GM23338 (cell line): ENCODE data around the gene RTKN. TPM values are rescaled to one million over a fixed set of nuclear protein-coding genes. Genes with fewer than 3 reads are reported as not detected.

ENCODE experiments used
- ATAC-seq: fragments of 200-7000 bp; cut with Tn5 transposase; 3 replicates; pipeline ENCODE4 v1.9.1; 2020
- DNase-seq: peaks from one replicate; pipeline ENCODE4 v3.0.0-alpha.2; 2015; ENCODE audit warnings: low spot score
- H2AFZ ChIP-seq: fragments of 200-600 bp; sonication (generic); 2 replicates; pipeline ENCODE4 v1.8.0; 2016; ENCODE audit warnings: antibody characterized with exemption, mild to moderate bottlenecking, moderate library complexity
- H3F3A ChIP-seq: fragments of 200-600 bp; sonication (generic); replicated peaks from 2 replicates; pipeline ENCODE4 v1.8.0; 2017; ENCODE audit warnings: antibody characterized with exemption, mixed run types, low read depth
- H3K27ac ChIP-seq: fragments of 200-600 bp; sonication (generic); 2 replicates; pipeline ENCODE4 v1.6.1; 2016; ENCODE audit warnings: low read depth
- H3K27me3 ChIP-seq: fragments of 200-600 bp; sonication (generic); 2 replicates; pipeline ENCODE4 v1.8.0; 2016; ENCODE audit warnings: mild to moderate bottlenecking, mixed run types, moderate library complexity; ENCODE audit not compliant: insufficient read depth
- H3K36me3 ChIP-seq: fragments of 200-600 bp; sonication (generic); 2 replicates; pipeline ENCODE4 v1.8.0; 2016; ENCODE audit warnings: mild to moderate bottlenecking; ENCODE audit not compliant: insufficient read depth
- H3K4me1 ChIP-seq: fragments of 200-600 bp; sonication (generic); 2 replicates; pipeline ENCODE4 v1.8.0; 2016; ENCODE audit warnings: mild to moderate bottlenecking, moderate library complexity; ENCODE audit not compliant: insufficient read depth
- H3K4me2 ChIP-seq: fragments of 200-600 bp; sonication (generic); 2 replicates; pipeline ENCODE4 v1.7.1; 2017; ENCODE audit warnings: mixed run types
- H3K4me3 ChIP-seq: fragments of 200-600 bp; sonication (generic); 2 replicates; pipeline ENCODE4 v1.6.1; 2016; ENCODE audit warnings: mixed run types
- H3K79me2 ChIP-seq: fragments of 200-600 bp; sonication (generic); replicated peaks from 2 replicates; pipeline ENCODE4 v1.8.0; 2017; ENCODE audit warnings: mild to moderate bottlenecking; ENCODE audit not compliant: insufficient read depth
- H3K9me2 ChIP-seq: fragments of 200-600 bp; sonication (generic); 2 replicates; pipeline ENCODE4 v1.8.0; 2017; ENCODE audit not compliant: insufficient read depth
- H4K20me1 ChIP-seq: fragments of 200-600 bp; sonication (generic); replicated peaks from 2 replicates; pipeline ENCODE4 v1.8.0; 2017; ENCODE audit warnings: mild to moderate bottlenecking; ENCODE audit not compliant: insufficient read depth
- H3K27ac Mint-ChIP-seq: 2 replicates; pipeline ENCODE4 v1.8.0; 2020; ENCODE audit warnings: inconsistent platforms, mild to moderate bottlenecking, moderate library complexity, mixed read lengths
- H3K27me3 Mint-ChIP-seq: 3 replicates; pipeline ENCODE4 v1.8.0; 2022; ENCODE audit warnings: low read depth, mild to moderate bottlenecking, moderate library complexity, mixed read lengths, inconsistent platforms; ENCODE audit not compliant: insufficient read depth, poor library complexity
- H3K36me3 Mint-ChIP-seq: 3 replicates; pipeline ENCODE4 v1.8.0; 2021; ENCODE audit warnings: low read depth, mild to moderate bottlenecking, inconsistent platforms, moderate library complexity, mixed read lengths
- H3K4me1 Mint-ChIP-seq: 3 replicates; pipeline ENCODE4 v1.8.0; 2020; ENCODE audit warnings: mild to moderate bottlenecking, inconsistent platforms, mixed read lengths
- H3K4me3 Mint-ChIP-seq: 3 replicates; pipeline ENCODE4 v1.8.0; 2021; ENCODE audit warnings: moderate library complexity, mild to moderate bottlenecking, inconsistent platforms, mixed read lengths
- H3K9me3 Mint-ChIP-seq: 3 replicates; pipeline ENCODE4 v1.8.0; 2020; ENCODE audit warnings: moderate library complexity, mild to moderate bottlenecking, inconsistent platforms, mixed read lengths
- CREB1 ChIP-seq: fragments of 250-450 bp; sonication (Bioruptor Pico); IDR thresholded peaks from 2 replicates; pipeline ENCODE4 v1.5.0; 2020; ENCODE audit warnings: low read depth, mild to moderate bottlenecking, moderate library complexity
- CTCF ChIP-seq, 2 experiments: fragments of 200-600 bp in 1 of 2; sonication (generic) in 1 of 2; conservative IDR thresholded peaks; 2 replicates each; pipeline versions ENCODE4 v1.5.1 to v1.6.1; 2016 to 2017; ENCODE audit warnings: antibody characterized with exemption in 2 of 2, low read depth in 2 of 2, mild to moderate bottlenecking in 2 of 2, moderate library complexity in 1 of 2
- JUNB ChIP-seq: IDR thresholded peaks from one replicate; pipeline ENCODE4 v1.6.1; 2016; ENCODE audit warnings: antibody characterized with exemption; ENCODE audit not compliant: unreplicated experiment
- NANOG ChIP-seq: IDR thresholded peaks from 2 replicates; pipeline ENCODE4 v1.6.1; 2016; ENCODE audit warnings: antibody characterized with exemption, borderline replicate concordance
- ZNF114 ChIP-seq: fragments of 250-450 bp; sonication (Bioruptor Pico); IDR thresholded peaks from 2 replicates; pipeline ENCODE4 v1.5.0; 2020; ENCODE audit warnings: mild to moderate bottlenecking, moderate library complexity
- ZNF331 ChIP-seq: fragments of 250-450 bp; sonication (Bioruptor Pico); IDR thresholded peaks from 2 replicates; pipeline ENCODE4 v1.5.0; 2020; ENCODE audit warnings: low read depth, mild to moderate bottlenecking, moderate library complexity
- ZNF462 ChIP-seq: fragments of 250-450 bp; sonication (Bioruptor Pico); IDR thresholded peaks from 2 replicates; pipeline ENCODE4 v1.5.0; 2020; ENCODE audit warnings: mild to moderate bottlenecking, moderate library complexity
- polyA plus RNA-seq: library from polyadenylated mRNA; unstranded; fragments of >200 nt; fragmentation: Nextera tagmentation; extraction: Ambion mirVana; gene quantifications from 2 replicates; pipeline ENCODE4 v1.2.1, GENCODE V29; 2016
- total RNA-seq: library from RNA; depleted of rRNA; stranded (reverse); fragments of >200 nt; shearing (Covaris generic); gene quantifications from 2 replicates; pipeline ENCODE4 v1.2.3, GENCODE V29; 2014

Gene RTKN
- total and polyA plus RNA-seq, 2 experiments from 2014 or later = 24.5 to 50.0 TPM

GRCh38 chr2:74385396-74385795 is 56.3 kb downstream of the RTKN start (continued):
- TF ChIP-seq ZNF462 (CRISPR knock-in tag) = no peak
- no peak for TF ChIP-seq ZNF114 (CRISPR knock-in tag)
- no peak for TF ChIP-seq CREB1 (CRISPR knock-in tag)
- no peak for TF ChIP-seq ZNF331 (CRISPR knock-in tag)

- Mint-ChIP-seq H3K27me3 (peaks cover 5% of the 10 kb centered on the region), H3K9me3 (no peaks in the 10 kb centered on the region), H3K4me1 (peaks cover 14% of the 10 kb centered on the region), H3K36me3 (no peaks in the 10 kb centered on the region; the same call in 2 of the 3 replicates), H3K4me3 (no peak overlapping the region), H3K27ac (no peak overlapping the region)
- no peak for DNase-seq
- H3F3A ChIP-seq = no peaks in the 10 kb centered on the region
- no peaks in the 10 kb centered on the region for H3K27me3 ChIP-seq
- no peaks in the 10 kb centered on the region for H3K9me2 ChIP-seq
- no peak overlapping the region for H3K4me2 ChIP-seq
- no peak overlapping the region; the same call in 1 of the 2 replicates for H3K27ac ChIP-seq
- H3K4me3 ChIP-seq = no peak overlapping the region
- H3K79me2 ChIP-seq = peaks cover 96% of the 10 kb centered on the region
- no peak overlapping the region for H2AFZ ChIP-seq
- H3K36me3 ChIP-seq = peaks cover 3% of the 10 kb centered on the region; the same call in 1 of the 2 replicates
- H4K20me1 ChIP-seq = peaks cover 54% of the 10 kb centered on the region
- no peak for ATAC-seq
- peaks cover 15% of the 10 kb centered on the region for H3K4me1 ChIP-seq
- TF ChIP-seq CREB1 (CRISPR knock-in tag) (no peak), ZNF462 (CRISPR knock-in tag) (no peak), JUNB (no peak), CTCF (conservative IDR thresholded peaks at IDR 0.05; ENCODE audit: low read depth in 2 of 2) (no peak), NANOG (no peak), ZNF114 (CRISPR knock-in tag) (no peak)
Measured at GRCh38 chr2:74384051-74384450, 57.7 kb downstream of the RTKN start.
